HepG2 (cell line): ENCODE measurements around the gene CCNA2. TPM values are rescaled to one million over a fixed set of nuclear protein-coding genes. Genes with fewer than 3 reads are reported as not detected.

Experiments used
- KMT2A ChIP-seq: sonication (generic); formaldehyde crosslinking; IDR thresholded peaks from 2 replicates; pipeline ENCODE4 v1.4.0; 2020; ENCODE audit warnings: missing genetic modification reagents
- ONECUT2 ChIP-seq: sonication (generic); formaldehyde crosslinking; IDR thresholded peaks from 2 replicates; pipeline ENCODE4 v1.4.0; 2020; ENCODE audit warnings: missing genetic modification reagents
- PRMT3 ChIP-seq: sonication (generic); formaldehyde crosslinking; IDR thresholded peaks from 2 replicates; pipeline ENCODE4 v1.8.1; 2022; ENCODE audit warnings: low read depth, mild to moderate bottlenecking, moderate library complexity, missing genetic modification reagents, borderline replicate concordance
- SMAD9 ChIP-seq: sonication (generic); formaldehyde crosslinking; IDR thresholded peaks from 2 replicates; pipeline ENCODE4 v1.5.1; 2020; ENCODE audit warnings: mild to moderate bottlenecking, missing genetic modification reagents
- SPEN ChIP-seq: sonication (generic); formaldehyde crosslinking; IDR thresholded peaks from 2 replicates; pipeline ENCODE4 v1.5.1; 2020; ENCODE audit warnings: low read depth, mild to moderate bottlenecking, missing genetic modification reagents
- SRF ChIP-seq: IDR thresholded peaks from 2 replicates; pipeline ENCODE4 v1.6.1; 2011; ENCODE audit warnings: mild to moderate bottlenecking, low read depth, low read length, moderate library complexity
- XRCC5 ChIP-seq: fragments of 200-400 bp; formaldehyde crosslinking; optimal IDR thresholded peaks from 2 replicates; pipeline ENCODE3; 2017; ENCODE audit warnings: mild to moderate bottlenecking, low read length
- ZGPAT ChIP-seq: IDR thresholded peaks from 2 replicates; pipeline ENCODE4 v1.6.1; 2016; ENCODE audit warnings: mild to moderate bottlenecking
- ZMAT3 ChIP-seq: sonication (generic); formaldehyde crosslinking; conservative IDR thresholded peaks from 2 replicates; pipeline ENCODE4 v1.7.0; 2021; ENCODE audit warnings: missing genetic modification reagents
- ZMYM4 ChIP-seq: sonication (generic); formaldehyde crosslinking; IDR thresholded peaks from 2 replicates; pipeline ENCODE4 v1.8.1; 2023; ENCODE audit warnings: mild to moderate bottlenecking, missing genetic modification reagents
- ZNF101 ChIP-seq: sonication (generic); formaldehyde crosslinking; IDR thresholded peaks from 2 replicates; pipeline ENCODE4 v1.4.0; 2020; ENCODE audit warnings: mild to moderate bottlenecking, low read depth, missing genetic modification reagents, borderline replicate concordance
- ZNF556 ChIP-seq: sonication (generic); formaldehyde crosslinking; IDR thresholded peaks from 2 replicates; pipeline ENCODE4 v1.4.0; 2020; ENCODE audit warnings: mild to moderate bottlenecking, missing genetic modification reagents, borderline replicate concordance
- ZNF740 ChIP-seq: sonication (generic); formaldehyde crosslinking; IDR thresholded peaks from 2 replicates; pipeline ENCODE4 v1.4.0; 2020; ENCODE audit warnings: missing genetic modification reagents
- ZNF784 ChIP-seq: sonication (generic); formaldehyde crosslinking; IDR thresholded peaks from 2 replicates; pipeline ENCODE4 v1.5.1; 2020; ENCODE audit warnings: missing genetic modification reagents, mild to moderate bottlenecking, borderline replicate concordance
- ZSCAN30 ChIP-seq: sonication (generic); formaldehyde crosslinking; IDR thresholded peaks from 2 replicates; pipeline ENCODE4 v1.5.0; 2020; ENCODE audit warnings: mild to moderate bottlenecking, missing genetic modification reagents
- polyA plus RNA-seq, 8 experiments: library from polyadenylated mRNA; depleted of rRNA in 3 of 8; stranded (reverse) in 7 of 8; unstranded in 1 of 8; fragments of >200 nt; fragmentation: Illumina TruSeq in 4 of 8; extraction: Trizol in 4 of 8; gene quantifications; 2 replicates each; pipeline versions ENCODE4 v1.2.1 to v1.2.3, GENCODE V29; 2011 to 2016; ENCODE audit warnings: low read depth in 4 of 8, missing spikeins in 1 of 8, mixed read lengths in 1 of 8; ENCODE audit not compliant: insufficient read depth in 1 of 8
- total RNA-seq, 5 experiments: library from RNA; depleted of rRNA; stranded (reverse); fragments of >200 nt; fragmentation: Illumina TruSeq; extraction: Trizol; gene quantifications; 2 replicates each; pipeline ENCODE4 v1.2.3, GENCODE V29; 2016; ENCODE audit warnings: low read depth in 1 of 5
- TF ChIP-seq, protein P1 (sequence below): sonication (generic); formaldehyde crosslinking; IDR thresholded peaks from 2 replicates; pipeline ENCODE4 v1.4.0; 2020; ENCODE audit warnings: missing genetic modification reagents, borderline replicate concordance
- TF ChIP-seq, protein P2 (sequence below): sonication (generic); formaldehyde crosslinking; IDR thresholded peaks from 2 replicates; pipeline ENCODE4 v1.4.0; 2020; ENCODE audit warnings: mild to moderate bottlenecking, low read depth, missing genetic modification reagents
- TF ChIP-seq, protein P3 (sequence below): IDR thresholded peaks from 2 replicates; pipeline ENCODE4 v1.6.1; 2016; ENCODE audit warnings: low read depth, control low read depth

CCNA2 gene
- total and polyA plus RNA-seq, 2 of the 13 experiments (the other 11 are each of a cell fraction or from before 2014, with no cell fraction given): 31.3 to 105 TPM

DNA sequence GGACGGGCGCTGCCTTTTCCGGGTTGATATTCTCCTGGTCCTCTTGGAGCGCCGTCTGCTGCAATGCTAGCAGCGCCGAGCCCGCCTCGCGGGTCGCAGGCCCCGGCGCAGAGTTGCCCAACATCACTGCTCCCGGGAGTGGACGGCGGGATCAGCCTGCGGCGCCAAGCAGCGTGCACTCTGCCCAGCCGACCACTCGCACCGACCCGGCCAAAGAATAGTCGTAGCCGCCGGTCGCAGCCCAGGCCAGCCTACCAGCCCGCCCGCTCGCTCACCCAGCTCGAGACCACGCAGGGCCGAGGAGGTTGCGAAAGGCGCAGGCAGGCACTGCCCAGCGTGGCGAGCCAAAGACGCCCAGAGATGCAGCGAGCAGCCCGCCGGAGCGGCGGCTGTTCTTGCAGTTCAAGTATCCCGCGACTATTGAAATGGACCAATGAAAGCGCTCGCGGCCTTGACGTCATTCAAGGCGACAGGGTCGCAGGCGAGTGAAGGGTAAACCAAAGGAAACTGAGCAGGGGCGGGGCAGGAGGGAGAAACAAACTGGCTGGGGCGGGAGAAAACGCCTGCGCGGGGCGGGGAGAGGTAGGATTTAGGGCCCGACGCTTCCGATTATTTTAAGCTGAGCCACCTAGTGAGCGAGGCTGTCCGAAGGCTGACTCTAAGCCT, at the start of gene CCNA2 (continued):
- TF ChIP-seq ZGPAT (CRISPR knock-in tag): peak; percentile 62; the same call in 1 of the 2 replicates
- TF ChIP-seq ZMAT3: peak; percentile 69; the same call in 1 of the 2 replicates
- TF ChIP-seq, protein P1, sequence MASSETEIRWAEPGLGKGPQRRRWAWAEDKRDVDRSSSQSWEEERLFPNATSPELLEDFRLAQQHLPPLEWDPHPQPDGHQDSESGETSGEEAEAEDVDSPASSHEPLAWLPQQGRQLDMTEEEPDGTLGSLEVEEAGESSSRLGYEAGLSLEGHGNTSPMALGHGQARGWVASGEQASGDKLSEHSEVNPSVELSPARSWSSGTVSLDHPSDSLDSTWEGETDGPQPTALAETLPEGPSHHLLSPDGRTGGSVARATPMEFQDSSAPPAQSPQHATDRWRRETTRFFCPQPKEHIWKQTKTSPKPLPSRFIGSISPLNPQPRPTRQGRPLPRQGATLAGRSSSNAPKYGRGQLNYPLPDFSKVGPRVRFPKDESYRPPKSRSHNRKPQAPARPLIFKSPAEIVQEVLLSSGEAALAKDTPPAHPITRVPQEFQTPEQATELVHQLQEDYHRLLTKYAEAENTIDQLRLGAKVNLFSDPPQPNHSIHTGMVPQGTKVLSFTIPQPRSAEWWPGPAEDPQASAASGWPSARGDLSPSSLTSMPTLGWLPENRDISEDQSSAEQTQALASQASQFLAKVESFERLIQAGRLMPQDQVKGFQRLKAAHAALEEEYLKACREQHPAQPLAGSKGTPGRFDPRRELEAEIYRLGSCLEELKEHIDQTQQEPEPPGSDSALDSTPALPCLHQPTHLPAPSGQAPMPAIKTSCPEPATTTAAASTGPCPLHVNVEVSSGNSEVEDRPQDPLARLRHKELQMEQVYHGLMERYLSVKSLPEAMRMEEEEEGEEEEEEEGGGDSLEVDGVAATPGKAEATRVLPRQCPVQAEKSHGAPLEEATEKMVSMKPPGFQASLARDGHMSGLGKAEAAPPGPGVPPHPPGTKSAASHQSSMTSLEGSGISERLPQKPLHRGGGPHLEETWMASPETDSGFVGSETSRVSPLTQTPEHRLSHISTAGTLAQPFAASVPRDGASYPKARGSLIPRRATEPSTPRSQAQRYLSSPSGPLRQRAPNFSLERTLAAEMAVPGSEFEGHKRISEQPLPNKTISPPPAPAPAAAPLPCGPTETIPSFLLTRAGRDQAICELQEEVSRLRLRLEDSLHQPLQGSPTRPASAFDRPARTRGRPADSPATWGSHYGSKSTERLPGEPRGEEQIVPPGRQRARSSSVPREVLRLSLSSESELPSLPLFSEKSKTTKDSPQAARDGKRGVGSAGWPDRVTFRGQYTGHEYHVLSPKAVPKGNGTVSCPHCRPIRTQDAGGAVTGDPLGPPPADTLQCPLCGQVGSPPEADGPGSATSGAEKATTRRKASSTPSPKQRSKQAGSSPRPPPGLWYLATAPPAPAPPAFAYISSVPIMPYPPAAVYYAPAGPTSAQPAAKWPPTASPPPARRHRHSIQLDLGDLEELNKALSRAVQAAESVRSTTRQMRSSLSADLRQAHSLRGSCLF: no peak
- no peak for TF ChIP-seq ZSCAN30 (CRISPR knock-in tag)
- TF ChIP-seq ZMYM4: peak; percentile 98
- TF ChIP-seq XRCC5: peak; percentile 74
- TF ChIP-seq ZNF556: peak; percentile 17; the same call in 1 of the 2 replicates
- TF ChIP-seq, protein P2, sequence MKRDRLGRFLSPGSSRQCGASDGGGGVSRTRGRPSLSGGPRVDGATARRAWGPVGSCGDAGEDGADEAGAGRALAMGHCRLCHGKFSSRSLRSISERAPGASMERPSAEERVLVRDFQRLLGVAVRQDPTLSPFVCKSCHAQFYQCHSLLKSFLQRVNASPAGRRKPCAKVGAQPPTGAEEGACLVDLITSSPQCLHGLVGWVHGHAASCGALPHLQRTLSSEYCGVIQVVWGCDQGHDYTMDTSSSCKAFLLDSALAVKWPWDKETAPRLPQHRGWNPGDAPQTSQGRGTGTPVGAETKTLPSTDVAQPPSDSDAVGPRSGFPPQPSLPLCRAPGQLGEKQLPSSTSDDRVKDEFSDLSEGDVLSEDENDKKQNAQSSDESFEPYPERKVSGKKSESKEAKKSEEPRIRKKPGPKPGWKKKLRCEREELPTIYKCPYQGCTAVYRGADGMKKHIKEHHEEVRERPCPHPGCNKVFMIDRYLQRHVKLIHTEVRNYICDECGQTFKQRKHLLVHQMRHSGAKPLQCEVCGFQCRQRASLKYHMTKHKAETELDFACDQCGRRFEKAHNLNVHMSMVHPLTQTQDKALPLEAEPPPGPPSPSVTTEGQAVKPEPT (CRISPR knock-in tag): no peak
- TF ChIP-seq ONECUT2 (CRISPR knock-in tag): no peak
- TF ChIP-seq SRF: peak; percentile 70
- no peak for TF ChIP-seq ZNF784 (CRISPR knock-in tag)
- no peak for TF ChIP-seq ZNF101 (CRISPR knock-in tag)
- peak; percentile 67; the same call in 1 of the 2 replicates for TF ChIP-seq ZNF740
- 0 out of 2 replicates have a peak, but pooled peaks have one; percentile 63 for TF ChIP-seq SPEN (CRISPR knock-in tag)
- TF ChIP-seq, protein P3, sequence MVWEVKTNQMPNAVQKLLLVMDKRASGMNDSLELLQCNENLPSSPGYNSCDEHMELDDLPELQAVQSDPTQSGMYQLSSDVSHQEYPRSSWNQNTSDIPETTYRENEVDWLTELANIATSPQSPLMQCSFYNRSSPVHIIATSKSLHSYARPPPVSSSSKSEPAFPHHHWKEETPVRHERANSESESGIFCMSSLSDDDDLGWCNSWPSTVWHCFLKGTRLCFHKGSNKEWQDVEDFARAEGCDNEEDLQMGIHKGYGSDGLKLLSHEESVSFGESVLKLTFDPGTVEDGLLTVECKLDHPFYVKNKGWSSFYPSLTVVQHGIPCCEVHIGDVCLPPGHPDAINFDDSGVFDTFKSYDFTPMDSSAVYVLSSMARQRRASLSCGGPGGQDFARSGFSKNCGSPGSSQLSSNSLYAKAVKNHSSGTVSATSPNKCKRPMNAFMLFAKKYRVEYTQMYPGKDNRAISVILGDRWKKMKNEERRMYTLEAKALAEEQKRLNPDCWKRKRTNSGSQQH (CRISPR knock-in tag): peak; percentile 99
- TF ChIP-seq PRMT3 (CRISPR knock-in tag): no peak
- peak; percentile 96 for TF ChIP-seq KMT2A
- no peak for TF ChIP-seq SMAD9
